NCI-H1436 (cell line): ENCODE measurements around the gene ENOX2.

ENCODE experiments used
- DNase-seq: peaks from one replicate; lab custom pipeline; 2025; lab: John Stamatoyannopoulos, UW

Gene ENOX2

GRCh38 chrX:130626521-130626920 is 276.5 kb downstream of the ENOX2 start:
- DNase-seq: no peak

- DNase-seq: no peak
Observed at GRCh38 chrX:130625386-130625785, 277.6 kb downstream of the ENOX2 start.

GRCh38 chrX:130623518-130623917 is 279.5 kb downstream of the ENOX2 start:
- no peak for DNase-seq

DNA sequence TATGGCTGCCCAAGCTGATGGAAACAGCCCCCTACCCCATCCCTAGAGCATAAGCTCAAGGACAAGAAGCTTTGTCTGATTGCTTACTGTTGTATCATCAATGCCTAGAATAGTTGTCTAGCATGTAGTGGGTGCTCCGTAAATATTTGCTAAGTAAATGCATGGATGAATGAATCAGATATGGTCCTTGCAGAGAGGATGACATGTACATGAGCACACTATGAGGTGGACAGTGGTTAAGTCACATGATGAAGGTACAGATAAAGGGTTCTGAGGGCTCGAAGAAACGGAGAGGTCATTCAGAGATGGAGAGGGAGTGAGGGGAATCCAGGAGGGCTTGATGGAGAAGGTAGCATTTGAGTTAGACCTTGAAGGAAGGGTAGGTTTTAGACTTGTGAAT is 287.1 kb downstream of the ENOX2 start:
- no peak for DNase-seq

- no peak for DNase-seq
Observed at GRCh38 chrX:130607431-130607830, 295.6 kb downstream of the ENOX2 start.

DNA sequence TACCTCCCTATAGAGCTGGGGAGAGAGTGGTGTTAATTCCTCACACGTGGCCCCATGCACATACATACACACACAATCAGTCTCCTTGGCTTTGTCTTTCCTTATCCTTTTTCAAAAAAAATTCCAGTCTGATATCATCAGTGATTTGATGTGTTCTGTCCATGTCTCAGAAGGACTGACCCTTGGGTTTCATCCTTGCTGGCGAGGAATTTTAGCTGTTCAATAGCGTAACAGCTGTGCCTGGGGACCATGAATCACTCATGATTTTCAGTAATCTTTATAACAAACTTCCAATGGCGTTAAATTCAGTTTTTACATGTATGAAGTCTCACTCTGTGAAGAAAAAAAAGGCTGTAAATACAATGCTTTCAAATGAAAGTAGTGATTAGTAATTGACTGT is 296.6 kb downstream of the ENOX2 start:
- no peak for DNase-seq

DNA sequence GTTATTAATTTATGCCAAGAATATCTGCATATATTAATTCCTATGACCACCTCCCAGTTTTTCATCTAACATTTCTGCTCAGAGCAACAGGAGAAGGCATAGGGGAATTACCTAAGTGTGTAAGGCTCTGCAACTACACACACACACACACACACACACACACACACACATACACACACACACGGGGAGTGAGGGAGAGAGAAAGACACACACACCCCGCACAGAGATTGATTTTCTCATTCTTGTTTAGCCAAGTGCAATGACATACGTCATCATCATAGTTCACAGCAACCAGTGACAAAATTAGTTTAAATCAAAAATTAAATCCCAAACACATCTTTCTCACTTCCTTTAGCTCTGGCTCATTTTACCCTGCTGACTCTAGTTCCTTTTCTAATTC is 298.1 kb downstream of the ENOX2 start:
- DNase-seq: no peak

- no peak for DNase-seq
Observed at GRCh38 chrX:130594453-130594916, 308.5 kb downstream of the ENOX2 start.

- no peak for DNase-seq
Observed at GRCh38 chrX:130593911-130594310, 309.1 kb downstream of the ENOX2 start.

DNA sequence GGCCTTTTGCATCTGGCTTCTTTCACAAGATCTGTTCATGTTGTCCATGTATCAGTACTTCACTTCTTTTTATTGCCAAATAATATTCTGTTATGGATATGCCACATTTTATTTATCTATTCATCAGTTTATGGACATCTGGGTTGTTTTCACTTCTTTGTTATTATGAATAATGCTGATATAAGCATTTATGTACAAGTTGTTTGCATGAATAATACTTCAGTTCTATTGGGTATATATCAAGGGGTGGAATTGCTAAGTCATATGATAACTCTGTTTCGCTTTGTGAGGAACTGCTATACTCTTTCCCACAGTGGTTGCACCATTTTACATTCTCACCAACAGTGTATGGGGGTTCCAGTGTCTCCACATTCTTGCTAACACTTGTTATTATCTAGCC is 310.8 kb downstream of the ENOX2 start:
- no peak for DNase-seq

DNA sequence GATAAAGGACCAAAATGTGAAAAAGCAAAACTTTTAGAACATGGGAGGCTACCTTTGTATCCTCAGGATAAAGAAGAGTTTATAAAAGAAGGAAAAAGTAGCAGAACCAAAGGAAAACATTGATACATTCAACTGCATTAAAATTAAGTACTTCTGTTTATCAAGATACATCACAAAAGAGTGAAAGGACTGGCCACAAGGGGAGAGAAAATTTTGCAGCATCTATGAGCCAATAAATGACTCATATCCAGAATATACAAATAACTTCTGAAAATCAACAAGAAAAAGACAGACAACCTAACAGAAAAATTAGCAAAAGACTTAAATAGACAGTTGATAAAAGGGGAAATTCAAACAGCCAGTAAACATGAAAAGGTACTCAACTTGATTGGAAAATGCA is 324.1 kb downstream of the ENOX2 start:
- no peak for DNase-seq

DNA sequence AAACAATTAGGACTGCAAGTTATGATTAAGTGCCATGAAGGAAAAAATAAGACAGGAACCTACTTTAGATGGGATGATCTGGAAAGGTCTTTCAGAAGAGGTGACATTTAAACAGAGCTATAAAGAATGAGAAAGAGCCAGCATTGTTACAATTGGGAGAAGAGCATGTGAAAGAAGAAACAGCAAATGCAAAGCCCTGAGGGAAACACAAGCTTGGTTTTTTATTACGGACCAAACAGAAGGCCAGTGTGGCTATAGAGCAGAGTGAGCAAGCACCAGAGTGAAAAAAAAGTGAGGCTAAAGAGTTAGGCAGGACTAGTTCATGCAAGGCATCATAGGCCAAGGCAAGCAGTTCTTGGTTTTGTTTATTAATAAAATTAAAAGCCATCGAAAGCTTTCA is 325.6 kb downstream of the ENOX2 start:
- no peak for DNase-seq

- DNase-seq: peak; percentile 39
Observed at GRCh38 chrX:130575831-130576389, 327.1 kb downstream of the ENOX2 start.
